ENCODE data around the gene TARBP1.

Gene TARBP1

DNA sequence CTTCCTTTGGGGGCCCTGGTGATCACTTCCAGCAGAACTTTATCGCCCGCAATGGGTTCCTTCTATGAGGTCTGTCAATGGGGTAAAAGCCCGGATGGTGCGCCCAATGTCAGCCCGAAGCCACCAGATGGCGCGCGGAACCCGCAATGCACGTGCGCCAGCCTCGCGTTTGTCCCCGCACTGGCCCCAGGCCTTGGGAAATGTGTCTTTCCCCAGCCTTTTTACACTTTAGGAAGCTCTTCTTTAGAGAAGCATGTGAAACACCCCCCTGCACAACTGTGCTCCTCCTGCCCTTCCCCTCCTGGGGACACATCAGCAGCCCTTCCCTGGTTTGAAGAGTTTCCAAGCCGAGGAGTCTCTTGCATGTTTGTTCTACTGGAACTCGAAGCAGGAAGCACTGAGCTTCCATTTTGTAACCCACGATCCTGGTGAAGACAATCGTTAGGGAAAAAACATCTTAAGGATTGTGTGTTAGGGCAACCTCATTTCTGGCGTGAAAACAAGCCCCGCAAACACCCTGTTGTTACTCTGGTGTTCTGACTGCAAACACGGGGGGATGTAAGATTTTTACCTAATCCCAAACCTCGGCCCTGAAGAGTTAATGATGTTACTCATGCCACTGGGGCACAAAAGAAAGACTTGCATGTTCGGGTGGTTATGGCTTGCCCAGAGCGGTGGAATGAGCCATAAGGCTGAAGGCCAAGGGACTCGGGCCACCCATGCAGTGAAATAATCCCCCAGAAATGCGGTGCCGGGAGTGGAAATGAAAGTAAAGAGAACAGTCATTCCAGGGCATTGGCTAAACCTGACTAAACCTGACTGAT, 20.4 kb upstream of the TARBP1 start:
- no peak overlapping the region for H3K4me3 Mint-ChIP-seq
- ATAC-seq, result peak; percentile 66
- H3K27me3 Mint-ChIP-seq, result peaks cover 5% of the 10 kb centered on the region
- H3K27ac Mint-ChIP-seq, result peak overlapping the region; percentile 32
- H3K4me1 Mint-ChIP-seq, result peaks cover 69% of the 10 kb centered on the region
- DNase-seq, result peak; percentile 92
- H3K9me3 Mint-ChIP-seq, result peaks cover 22% of the 10 kb centered on the region
- H3K36me3 Mint-ChIP-seq (ENCODE audit: low read depth), result peaks cover 13% of the 10 kb centered on the region

DNA sequence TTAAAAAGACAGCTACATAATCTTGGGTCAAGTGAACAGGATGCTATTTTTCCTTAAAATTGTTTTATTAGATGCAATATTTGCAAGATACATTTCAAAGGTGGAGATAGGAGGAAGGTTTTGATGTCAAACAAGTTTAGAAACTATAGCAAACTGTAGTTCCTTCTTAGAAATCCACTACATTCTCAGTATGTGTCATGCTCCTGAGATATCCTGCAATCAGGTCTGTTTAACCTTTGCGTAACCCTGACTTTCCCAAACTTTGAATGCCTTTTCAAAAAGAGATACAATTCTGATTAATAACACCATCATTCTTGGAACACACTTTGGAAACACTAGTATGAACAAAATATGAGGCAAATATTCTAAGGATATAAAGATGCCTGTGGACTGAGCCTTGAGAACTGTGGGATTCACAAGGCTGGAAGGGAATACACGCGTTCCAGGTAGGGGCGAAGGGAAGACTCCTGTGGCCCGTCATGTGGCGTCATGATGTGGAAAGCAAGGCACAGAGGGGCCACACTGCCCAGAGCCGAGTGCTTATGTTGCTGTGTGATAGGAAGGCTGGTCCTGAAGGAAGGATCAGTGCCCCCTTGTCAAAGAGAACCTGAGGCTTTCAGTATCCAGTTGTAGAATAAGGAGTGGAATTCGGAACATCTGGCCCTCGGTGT, 19.6 kb upstream of the TARBP1 start:
- peaks cover 7% of the 10 kb centered on the region for H3K27me3 Mint-ChIP-seq
- peaks cover 62% of the 10 kb centered on the region for H3K4me1 Mint-ChIP-seq
- no peak for DNase-seq
- peaks cover 6% of the 10 kb centered on the region for H3K36me3 Mint-ChIP-seq (ENCODE audit: low read depth)
- peaks cover 15% of the 10 kb centered on the region for H3K9me3 Mint-ChIP-seq
- no peak overlapping the region for H3K27ac Mint-ChIP-seq
- H3K4me3 Mint-ChIP-seq, result no peak overlapping the region
- no peak for ATAC-seq

DNA sequence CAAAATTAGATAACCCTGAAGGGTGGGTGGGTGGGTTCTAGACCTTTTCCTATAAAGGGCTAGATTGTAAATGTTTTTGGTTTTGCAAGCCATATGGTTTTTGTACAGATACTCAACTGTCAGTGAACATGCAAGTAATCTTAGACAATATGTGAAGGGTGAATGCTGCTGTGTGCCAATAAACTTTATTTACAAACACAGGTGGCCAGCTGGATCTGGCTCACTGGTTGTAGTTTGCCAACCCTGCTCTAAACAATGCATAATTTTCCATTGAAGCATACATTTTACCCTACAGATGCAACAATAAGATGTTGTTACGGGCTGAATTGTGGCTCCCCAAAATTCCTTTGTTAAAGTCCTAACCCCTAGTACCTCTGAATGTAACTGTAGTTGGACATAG, 18.6 kb upstream of the TARBP1 start:
- Mint-ChIP-seq H3K36me3 (ENCODE audit: low read depth) (peaks cover 3% of the 10 kb centered on the region), H3K4me3 (no peak overlapping the region), H3K9me3 (peaks cover 9% of the 10 kb centered on the region), H3K27ac (no peak overlapping the region), H3K4me1 (peaks cover 56% of the 10 kb centered on the region), H3K27me3 (peaks cover 7% of the 10 kb centered on the region)
- no peak for DNase-seq
- no peak for ATAC-seq

DNA sequence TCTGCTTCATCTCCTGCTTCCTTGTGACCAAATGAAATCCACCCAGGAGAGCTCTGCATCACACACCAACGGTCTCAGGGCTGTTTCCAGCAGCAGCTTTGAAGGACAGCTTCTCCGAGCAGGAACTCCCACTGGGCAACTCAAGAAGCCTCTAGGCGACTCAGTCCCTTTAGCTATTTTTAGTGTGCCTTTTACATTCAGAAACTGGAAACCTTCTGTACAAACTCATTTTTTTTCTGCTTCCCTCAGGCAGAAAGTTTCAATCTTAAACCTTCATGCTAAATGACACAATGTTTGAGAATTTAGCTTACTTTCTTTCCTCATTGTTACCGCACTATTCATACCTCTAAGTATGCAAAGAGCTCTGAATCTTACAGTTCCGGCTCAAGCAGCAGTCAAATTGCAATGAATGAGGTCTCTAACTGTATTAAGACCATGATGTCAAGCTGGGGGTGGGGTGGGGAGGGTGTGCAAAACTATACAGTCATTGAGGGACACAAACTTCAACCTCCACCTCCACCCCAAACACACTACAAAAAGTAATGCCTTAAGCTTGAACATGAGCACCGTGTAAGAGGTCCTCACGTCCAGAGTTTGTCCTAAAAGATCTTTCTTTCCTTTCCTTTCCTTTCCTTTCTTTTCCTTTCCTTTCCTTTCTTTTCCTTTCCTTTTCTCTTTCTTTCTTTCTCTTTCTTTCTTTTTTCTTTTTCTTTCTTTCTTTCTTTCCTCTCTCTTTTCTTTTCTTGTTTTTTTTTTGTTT, 16.4 kb upstream of the TARBP1 start:
- peak; percentile 26 for ATAC-seq
- Mint-ChIP-seq H3K4me1 (peaks cover 42% of the 10 kb centered on the region), H3K27me3 (peaks cover 7% of the 10 kb centered on the region), H3K9me3 (no peaks in the 10 kb centered on the region), H3K27ac (peak overlapping the region; percentile 2), H3K36me3 (ENCODE audit: low read depth) (no peaks in the 10 kb centered on the region), H3K4me3 (no peak overlapping the region)
- no peak for DNase-seq

DNA sequence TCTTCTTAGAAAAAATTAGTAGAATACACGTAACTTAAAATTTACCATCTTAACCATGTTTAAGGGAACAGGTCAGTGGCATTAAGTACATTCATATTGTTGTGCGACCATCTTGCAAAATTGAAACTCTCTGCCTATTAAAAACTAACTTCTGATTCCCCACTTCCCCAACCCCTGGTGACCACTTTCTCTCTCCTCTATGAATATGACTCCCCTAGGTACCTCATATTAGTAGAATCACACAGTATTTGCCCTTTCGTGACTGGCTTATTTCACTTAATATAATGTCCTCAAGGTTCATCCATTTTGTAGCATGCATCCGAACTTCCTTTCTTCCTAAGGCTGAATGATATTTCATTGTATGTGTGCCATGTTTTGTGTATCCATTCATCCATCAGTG, 15.1 kb upstream of the TARBP1 start:
- Mint-ChIP-seq H3K9me3 (no peaks in the 10 kb centered on the region), H3K36me3 (ENCODE audit: low read depth) (no peaks in the 10 kb centered on the region), H3K27ac (no peak overlapping the region), H3K27me3 (peaks cover 7% of the 10 kb centered on the region), H3K4me1 (peaks cover 38% of the 10 kb centered on the region), H3K4me3 (no peak overlapping the region)
- DNase-seq (no peak), ATAC-seq (no peak)

DNA sequence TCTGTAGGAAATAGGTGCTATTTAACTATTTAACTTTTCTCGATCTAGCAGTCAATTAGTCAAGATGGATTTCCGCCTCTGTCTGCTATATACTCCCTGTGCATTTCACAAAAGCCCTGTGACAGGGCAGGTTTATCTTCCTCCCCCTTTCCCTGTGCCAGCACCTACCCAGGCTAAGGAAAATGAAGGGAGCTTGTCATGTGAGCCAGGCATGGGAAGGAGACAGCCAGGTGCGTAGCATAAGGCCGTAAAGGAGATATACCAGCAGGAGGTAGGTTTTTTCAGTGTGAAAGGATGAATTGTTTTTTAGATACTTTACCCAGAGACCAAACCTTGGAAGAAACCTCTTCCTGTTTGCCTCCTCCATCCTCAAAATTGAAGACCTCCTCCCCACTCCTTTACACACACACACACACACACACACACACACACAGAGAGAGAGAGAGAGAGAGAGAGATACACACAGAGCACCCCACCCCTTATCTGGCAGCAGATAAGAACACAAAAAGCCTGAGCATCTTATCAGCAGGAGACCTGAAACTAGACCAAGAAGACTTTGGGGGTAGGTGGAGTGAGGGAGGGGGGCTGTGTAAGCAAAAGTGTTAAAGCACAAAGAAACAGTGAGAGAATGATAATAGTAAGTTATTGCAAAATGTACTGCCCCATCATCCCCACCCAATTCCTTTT, 12.0 kb upstream of the TARBP1 start:
- no peaks in the 10 kb centered on the region for H3K9me3 Mint-ChIP-seq
- DNase-seq, result no peak
- no peak overlapping the region for H3K4me3 Mint-ChIP-seq
- H3K36me3 Mint-ChIP-seq (ENCODE audit: low read depth), result no peaks in the 10 kb centered on the region
- peaks cover 3% of the 10 kb centered on the region for H3K27me3 Mint-ChIP-seq
- H3K27ac Mint-ChIP-seq, result no peak overlapping the region
- ATAC-seq, result no peak
- peaks cover 51% of the 10 kb centered on the region for H3K4me1 Mint-ChIP-seq

DNA sequence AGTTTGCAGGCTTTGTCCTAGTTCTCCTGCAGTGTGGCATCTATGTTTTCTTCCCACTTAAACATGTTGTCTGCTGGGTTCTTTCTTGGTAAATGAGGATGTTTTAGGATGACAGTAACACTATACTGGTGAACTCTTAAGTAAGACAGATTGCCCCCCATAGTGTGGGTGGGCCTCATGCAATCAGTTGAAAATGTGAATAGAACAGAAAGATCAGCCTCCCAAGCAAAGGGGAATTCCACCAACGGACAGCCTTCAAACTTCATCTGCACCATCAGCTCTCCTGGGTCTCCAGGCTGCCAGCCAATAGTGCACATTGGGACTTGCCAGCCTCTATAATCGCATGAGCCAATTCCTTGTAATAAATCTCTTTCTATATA, 10.7 kb upstream of the TARBP1 start:
- no peak overlapping the region for H3K27ac Mint-ChIP-seq
- ATAC-seq (no peak), DNase-seq (no peak)
- no peaks in the 10 kb centered on the region for H3K36me3 Mint-ChIP-seq (ENCODE audit: low read depth)
- peaks cover 3% of the 10 kb centered on the region for H3K27me3 Mint-ChIP-seq
- peaks cover 41% of the 10 kb centered on the region for H3K4me1 Mint-ChIP-seq
- no peaks in the 10 kb centered on the region for H3K9me3 Mint-ChIP-seq
- H3K4me3 Mint-ChIP-seq, result peak overlapping the region; percentile 3

DNA sequence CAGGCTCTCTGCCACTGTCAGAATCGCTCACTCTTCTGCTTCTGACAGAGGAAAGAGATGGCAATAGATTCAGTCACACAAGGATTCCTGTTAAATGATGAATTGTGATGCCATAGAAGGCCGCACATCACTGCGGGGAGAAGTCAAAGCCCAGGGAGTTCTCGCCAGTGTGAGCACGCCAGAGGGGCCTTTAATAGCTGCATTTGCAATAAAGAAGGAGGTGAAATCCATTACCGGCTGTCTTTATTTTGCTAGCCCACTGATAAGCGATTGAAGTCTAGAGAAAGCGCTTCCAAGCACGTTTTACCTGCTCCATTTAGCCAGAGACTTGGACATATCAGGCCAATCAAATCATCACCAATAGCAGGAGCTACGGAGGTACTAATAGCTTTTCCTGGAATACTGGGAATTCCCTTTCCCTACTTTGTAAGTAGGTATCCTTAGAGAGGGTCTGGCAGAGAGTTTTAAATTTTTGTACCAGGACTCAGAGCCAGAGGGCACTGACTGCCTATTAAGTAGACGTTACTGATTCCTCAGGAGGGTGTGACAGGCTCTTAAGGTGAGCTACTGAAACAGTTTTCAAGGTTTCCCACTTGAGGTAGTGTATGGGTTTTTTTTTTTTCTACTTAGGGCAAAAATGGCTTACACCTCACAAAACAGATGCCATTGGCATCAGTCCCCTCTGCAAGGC, 10.2 kb upstream of the TARBP1 start:
- H3K4me3 Mint-ChIP-seq, result no peak overlapping the region
- H3K4me1 Mint-ChIP-seq, result peaks cover 41% of the 10 kb centered on the region
- ATAC-seq, result no peak
- no peaks in the 10 kb centered on the region for H3K36me3 Mint-ChIP-seq (ENCODE audit: low read depth)
- no peak overlapping the region for H3K27ac Mint-ChIP-seq
- peaks cover 3% of the 10 kb centered on the region for H3K27me3 Mint-ChIP-seq
- H3K9me3 Mint-ChIP-seq, result no peaks in the 10 kb centered on the region
- DNase-seq, result no peak

DNA sequence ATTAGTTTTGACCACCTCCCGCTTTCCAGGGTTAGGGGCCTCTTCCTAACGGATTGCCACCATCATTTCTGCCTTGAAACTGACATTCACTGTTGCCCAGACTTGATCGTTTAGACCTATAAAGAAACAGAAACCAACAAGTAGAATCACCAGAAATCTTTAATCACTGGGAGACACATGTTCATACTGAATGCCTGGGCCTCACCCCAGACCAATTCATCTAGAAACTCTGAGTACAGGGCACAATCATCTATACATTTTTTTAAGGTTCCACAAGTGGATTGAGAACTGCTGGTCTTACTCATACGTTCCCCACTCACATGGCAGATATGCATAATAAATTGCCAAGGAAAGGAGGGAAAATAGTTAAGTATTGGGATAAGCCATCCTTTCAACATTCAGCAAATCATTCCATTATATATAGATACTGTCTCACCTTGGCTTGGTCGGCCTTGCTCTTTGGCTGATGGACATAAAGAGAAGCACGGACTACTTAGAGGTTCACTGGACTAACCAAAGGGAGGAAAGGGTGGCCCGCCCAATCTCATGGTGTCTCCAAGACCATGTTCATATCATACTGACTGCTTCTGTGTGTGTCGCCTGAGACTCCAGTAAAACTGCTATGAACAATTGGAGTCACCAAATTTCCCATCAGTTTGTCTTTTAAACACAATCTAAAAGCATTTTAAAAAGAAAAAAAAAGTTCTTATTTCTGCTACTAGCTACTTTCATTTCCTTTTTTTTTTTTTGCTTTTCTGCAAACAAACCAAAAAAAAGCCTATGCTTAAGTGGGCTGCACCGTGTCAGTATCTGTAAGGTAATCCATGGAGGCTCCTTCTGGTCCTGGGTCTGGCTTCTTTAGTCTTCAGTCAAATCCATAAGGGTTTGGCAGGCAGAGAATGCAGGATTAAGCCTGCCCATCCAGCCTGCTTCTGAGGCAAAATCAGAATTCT, 9.4 kb upstream of the TARBP1 start:
- peak overlapping the region; percentile 33 for H3K4me3 Mint-ChIP-seq
- H3K27ac Mint-ChIP-seq, result peak overlapping the region; percentile 85
- DNase-seq, result no peak
- peaks cover 41% of the 10 kb centered on the region for H3K4me1 Mint-ChIP-seq
- no peaks in the 10 kb centered on the region for H3K36me3 Mint-ChIP-seq (ENCODE audit: low read depth)
- H3K9me3 Mint-ChIP-seq, result no peaks in the 10 kb centered on the region
- H3K27me3 Mint-ChIP-seq, result peaks cover 5% of the 10 kb centered on the region
- peak; percentile 92 for ATAC-seq

DNA sequence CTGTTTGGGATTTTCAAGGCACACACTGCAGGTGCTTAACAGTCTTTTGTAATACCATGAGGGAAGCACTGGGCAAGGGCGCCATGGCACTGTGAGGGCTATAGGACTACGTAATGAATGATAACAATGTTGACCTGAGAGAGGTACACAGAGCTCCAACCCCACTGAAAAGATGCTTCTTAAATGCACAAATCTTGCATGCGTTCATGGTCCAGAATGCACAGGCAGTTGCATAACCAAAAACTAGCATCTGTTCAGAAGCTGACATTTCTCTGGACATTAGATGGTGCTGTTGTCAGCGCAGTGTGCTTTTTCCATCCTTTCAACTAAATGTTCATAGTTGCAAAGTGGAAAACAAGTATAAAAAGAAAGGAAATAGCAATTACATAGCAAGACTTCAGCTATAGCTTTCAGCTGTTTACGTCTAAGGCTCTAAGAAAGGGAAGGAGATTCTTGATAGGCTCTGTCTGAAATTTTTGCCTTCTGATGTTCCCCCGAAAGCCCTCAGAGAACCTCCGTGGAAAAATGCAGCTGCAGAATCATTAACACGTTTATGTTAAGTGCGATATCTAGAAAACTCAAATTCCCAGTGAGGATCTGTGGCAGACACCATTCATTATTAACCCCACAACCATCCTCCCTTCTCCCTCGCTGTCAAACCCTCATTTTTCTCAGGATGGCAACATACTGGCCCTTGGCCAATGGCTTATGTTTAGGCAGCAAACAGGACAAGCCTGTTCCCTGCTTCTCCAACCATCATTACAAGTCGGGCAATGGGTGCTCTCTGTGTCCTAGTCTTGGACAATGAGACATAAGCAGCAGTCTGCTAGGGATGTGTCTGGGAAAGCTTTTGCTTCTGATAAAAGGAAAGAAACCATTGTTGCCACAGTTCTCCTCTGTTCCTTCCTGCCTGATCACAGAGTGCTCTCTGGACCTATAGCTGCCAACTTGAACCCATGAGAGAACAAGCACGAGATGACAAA, 8.2 kb upstream of the TARBP1 start:
- Mint-ChIP-seq H3K4me1 (peaks cover 41% of the 10 kb centered on the region), H3K36me3 (ENCODE audit: low read depth) (no peaks in the 10 kb centered on the region), H3K4me3 (peak overlapping the region; percentile 33), H3K27me3 (peaks cover 15% of the 10 kb centered on the region), H3K9me3 (no peaks in the 10 kb centered on the region), H3K27ac (peak overlapping the region; percentile 85)
- ATAC-seq (no peak), DNase-seq (no peak)

DNA sequence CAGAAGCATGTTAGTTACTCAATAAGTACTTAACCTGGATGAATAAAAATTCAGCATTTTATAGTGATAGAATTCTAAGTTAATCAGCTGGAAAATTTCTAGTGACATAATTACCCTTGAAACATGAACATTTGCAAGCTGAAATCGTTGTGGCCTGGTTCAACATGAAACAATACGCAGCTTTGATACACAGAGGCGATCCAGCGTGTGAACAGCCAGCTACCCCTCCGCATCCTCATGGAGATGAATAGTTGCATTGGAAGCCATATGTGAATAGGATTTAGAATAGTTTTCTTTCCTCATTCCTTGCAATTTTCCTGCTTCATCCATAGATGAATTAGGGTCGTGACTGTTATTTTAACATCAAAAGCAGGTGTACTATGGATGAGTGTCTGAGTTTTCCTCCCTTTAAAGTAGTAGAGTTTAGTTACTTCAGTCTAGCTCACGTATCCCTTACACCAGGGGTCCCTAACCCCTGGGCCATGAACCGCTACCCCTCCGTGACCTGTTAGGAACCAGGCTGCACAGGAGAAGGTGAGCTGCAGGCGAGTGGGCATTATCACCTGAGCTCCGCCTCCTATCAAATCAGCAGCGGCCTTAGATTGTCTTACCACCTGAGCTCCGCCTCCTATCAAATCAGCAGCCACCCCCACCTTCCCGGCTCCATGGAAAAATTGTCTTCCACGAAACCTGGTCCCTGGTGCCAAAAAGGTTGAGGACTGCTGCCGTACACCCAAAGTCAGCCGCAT, 6.2 kb upstream of the TARBP1 start:
- no peak for DNase-seq
- H3K36me3 Mint-ChIP-seq (ENCODE audit: low read depth), result no peaks in the 10 kb centered on the region
- H3K4me3 Mint-ChIP-seq, result no peak overlapping the region
- ATAC-seq, result no peak
- H3K9me3 Mint-ChIP-seq, result no peaks in the 10 kb centered on the region
- no peak overlapping the region for H3K27ac Mint-ChIP-seq
- peaks cover 19% of the 10 kb centered on the region for H3K27me3 Mint-ChIP-seq
- peaks cover 45% of the 10 kb centered on the region for H3K4me1 Mint-ChIP-seq

DNA sequence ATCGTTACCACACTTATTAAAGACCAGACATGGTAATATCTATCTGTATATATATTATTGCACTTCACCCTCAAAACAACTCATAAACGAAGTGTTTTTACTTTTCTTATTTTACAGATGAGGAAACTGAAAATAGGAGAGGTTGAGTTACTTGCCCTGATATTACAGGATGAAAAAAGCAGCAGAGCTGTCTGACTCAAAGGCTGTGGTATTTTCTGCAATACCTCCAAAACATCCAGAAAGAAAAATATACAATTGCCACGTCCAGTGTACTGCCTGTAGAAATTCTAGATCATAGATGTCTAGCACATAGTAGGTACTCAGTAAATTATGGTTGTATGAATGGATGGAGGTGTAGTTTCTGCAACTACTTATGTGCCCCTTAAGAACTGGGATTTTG, 5.2 kb upstream of the TARBP1 start:
- peaks cover 45% of the 10 kb centered on the region for H3K4me1 Mint-ChIP-seq
- DNase-seq (no peak), ATAC-seq (no peak)
- no peaks in the 10 kb centered on the region for H3K9me3 Mint-ChIP-seq
- H3K36me3 Mint-ChIP-seq (ENCODE audit: low read depth), result no peaks in the 10 kb centered on the region
- H3K27ac Mint-ChIP-seq, result no peak overlapping the region
- H3K4me3 Mint-ChIP-seq, result no peak overlapping the region
- peaks cover 19% of the 10 kb centered on the region for H3K27me3 Mint-ChIP-seq

Measured in activated naive CD8-positive, alpha-beta T cell treated with anti-CD3 and anti-CD28 coated beads, Interleukin-2, amount 50 U/mL, for 24 hours (primary cell).